ENCODE results near the gene SOX18. TPM values are rescaled to one million over a fixed set of nuclear protein-coding genes. Genes with fewer than 3 reads are reported as not detected.

Gene SOX18
- total and polyA plus RNA-seq, 2 donors from 2014 or later: 36.5 to 56.7 TPM

DNA sequence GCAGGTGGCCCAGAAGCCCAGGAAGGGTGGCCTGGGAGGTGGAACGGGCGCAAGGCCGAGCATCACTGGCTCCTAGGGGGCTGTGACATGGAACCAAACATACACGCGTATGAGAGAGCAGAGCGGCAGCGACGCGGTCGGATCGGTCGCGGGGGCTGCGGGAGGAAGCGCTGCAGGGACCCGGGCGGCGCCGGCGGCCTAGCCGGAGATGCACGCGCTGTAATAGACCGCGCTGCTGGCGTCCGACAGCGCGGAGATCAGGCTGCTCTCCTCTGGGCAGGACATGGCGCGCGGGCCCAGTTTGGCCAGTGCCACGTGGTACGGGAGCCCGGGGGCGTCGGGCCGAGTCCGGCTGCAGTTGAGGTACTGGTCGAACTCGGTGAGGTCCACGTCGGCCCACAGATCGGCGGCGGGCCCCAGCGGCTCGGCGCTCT lies 1.5 kb downstream of the SOX18 start:
- DNase-seq (peak in 2 of 5 donors; percentile 46 to 78), FAIRE-seq (no peak)
- H3K4me1 ChIP-seq (ENCODE audit: control insufficient read depth in 2 of 3, insufficient read depth in 2 of 3, low read depth in 1 of 3, low read length in 3 of 3): peaks cover 0 to 5% (median 0%) of the 10 kb centered on the region in 3 donors
- H3K36me3 ChIP-seq (ENCODE audit: control insufficient read depth in 2 of 3, insufficient read depth in 3 of 3, low read length in 3 of 3): no peaks in the 10 kb centered on the region
- peak overlapping the region in 1 of 3 donors; percentile 29 for H3K4me3 ChIP-seq (ENCODE audit: low read length in 3 of 3)
- peaks cover 7% of the 10 kb centered on the region for H3K27me3 ChIP-seq (ENCODE audit: control insufficient read depth, insufficient read depth, low read length)
- H3K9me3 ChIP-seq (ENCODE audit: control insufficient read depth in 2 of 3, insufficient read depth in 1 of 3, low read length in 3 of 3): no peaks in the 10 kb centered on the region
- TF ChIP-seq, protein P1, sequence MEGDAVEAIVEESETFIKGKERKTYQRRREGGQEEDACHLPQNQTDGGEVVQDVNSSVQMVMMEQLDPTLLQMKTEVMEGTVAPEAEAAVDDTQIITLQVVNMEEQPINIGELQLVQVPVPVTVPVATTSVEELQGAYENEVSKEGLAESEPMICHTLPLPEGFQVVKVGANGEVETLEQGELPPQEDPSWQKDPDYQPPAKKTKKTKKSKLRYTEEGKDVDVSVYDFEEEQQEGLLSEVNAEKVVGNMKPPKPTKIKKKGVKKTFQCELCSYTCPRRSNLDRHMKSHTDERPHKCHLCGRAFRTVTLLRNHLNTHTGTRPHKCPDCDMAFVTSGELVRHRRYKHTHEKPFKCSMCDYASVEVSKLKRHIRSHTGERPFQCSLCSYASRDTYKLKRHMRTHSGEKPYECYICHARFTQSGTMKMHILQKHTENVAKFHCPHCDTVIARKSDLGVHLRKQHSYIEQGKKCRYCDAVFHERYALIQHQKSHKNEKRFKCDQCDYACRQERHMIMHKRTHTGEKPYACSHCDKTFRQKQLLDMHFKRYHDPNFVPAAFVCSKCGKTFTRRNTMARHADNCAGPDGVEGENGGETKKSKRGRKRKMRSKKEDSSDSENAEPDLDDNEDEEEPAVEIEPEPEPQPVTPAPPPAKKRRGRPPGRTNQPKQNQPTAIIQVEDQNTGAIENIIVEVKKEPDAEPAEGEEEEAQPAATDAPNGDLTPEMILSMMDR (IDR thresholded peaks at IDR 0.05; ENCODE audit: borderline replicate concordance, extremely low read depth, insufficient read depth): no peak
- no peak overlapping the region for H3K27ac ChIP-seq (ENCODE audit: low read depth in 2 of 2, low read length in 2 of 2)
- no peak overlapping the region for H3K9ac ChIP-seq (ENCODE audit: low read length in 3 of 3)
- intact Hi-C loops (cut with DNase I): no loop called here

DNA sequence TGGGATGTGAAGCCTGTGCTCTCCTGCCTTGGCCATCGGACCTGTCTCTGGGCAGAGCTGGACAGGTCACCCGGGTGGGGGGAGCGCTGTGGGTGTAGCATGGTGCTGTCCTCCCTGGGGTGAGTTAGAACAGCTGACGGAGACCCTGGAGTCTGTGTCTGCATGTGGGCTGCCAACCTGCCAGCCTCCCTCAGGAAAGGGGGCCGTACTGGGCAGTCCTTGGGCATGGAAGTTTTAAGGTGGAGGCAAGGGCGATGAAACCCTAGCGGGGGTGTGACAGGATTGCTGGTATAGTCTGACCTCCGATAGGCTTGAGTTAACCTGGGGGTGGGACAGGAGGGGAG lies 2.4 kb downstream of the SOX18 start:
- Histone ChIP-seq H3K27ac (ENCODE audit: low read depth in 2 of 2, low read length in 2 of 2) (no peak overlapping the region), H3K36me3 (ENCODE audit: control insufficient read depth in 2 of 3, insufficient read depth in 3 of 3, low read length in 3 of 3) (no peaks in the 10 kb centered on the region), H3K4me1 (ENCODE audit: control insufficient read depth in 2 of 3, insufficient read depth in 2 of 3, low read depth in 1 of 3, low read length in 3 of 3) (peaks cover 0 to 2% (median 0%) of the 10 kb centered on the region in 3 donors), H3K27me3 (ENCODE audit: control insufficient read depth, insufficient read depth, low read length) (peaks cover 7% of the 10 kb centered on the region), H3K9ac (ENCODE audit: low read length in 3 of 3) (no peak overlapping the region), H3K9me3 (ENCODE audit: control insufficient read depth in 2 of 3, insufficient read depth in 1 of 3, low read length in 3 of 3) (no peaks in the 10 kb centered on the region), H3K4me3 (ENCODE audit: low read length in 3 of 3) (peak overlapping the region; percentile 30 to 48 (median 38))
- intact Hi-C loops (cut with DNase I): no loop called here
- DNase-seq (peak in 1 of 5 donors; percentile 8), FAIRE-seq (no peak)
- TF ChIP-seq, protein P1 (IDR thresholded peaks at IDR 0.05; ENCODE audit: borderline replicate concordance, extremely low read depth, insufficient read depth): no peak

- Histone ChIP-seq H3K4me3 (ENCODE audit: low read length in 3 of 3) (peak overlapping the region in 1 of 3 donors; percentile 37), H3K9ac (ENCODE audit: low read length in 3 of 3) (no peak overlapping the region), H3K9me3 (ENCODE audit: control insufficient read depth in 2 of 3, insufficient read depth in 1 of 3, low read length in 3 of 3) (no peaks in the 10 kb centered on the region), H3K27me3 (ENCODE audit: control insufficient read depth, insufficient read depth, low read length) (peaks cover 9% of the 10 kb centered on the region), H3K4me1 (ENCODE audit: control insufficient read depth in 2 of 3, insufficient read depth in 2 of 3, low read depth in 1 of 3, low read length in 3 of 3) (peaks cover 0 to 6% (median 0%) of the 10 kb centered on the region in 3 donors), H3K27ac (ENCODE audit: low read depth in 2 of 2, low read length in 2 of 2) (peak overlapping the region in 1 of 2 donors; percentile 51), H3K36me3 (ENCODE audit: control insufficient read depth in 2 of 3, insufficient read depth in 3 of 3, low read length in 3 of 3) (no peaks in the 10 kb centered on the region)
- no peak for FAIRE-seq
- intact Hi-C loops (cut with DNase I): no loop called here
- TF ChIP-seq, protein P1 (IDR thresholded peaks at IDR 0.05; ENCODE audit: borderline replicate concordance, extremely low read depth, insufficient read depth): no peak
- no peak for DNase-seq
These were observed 4.0 kb downstream of the SOX18 start for GRCh38 chr20:64045346-64046011.

Measured in kidney (tissue), 14 donors.